Motor neuron (in vitro differentiated cells): Measurements from ENCODE around the gene UBAC2. TPM values are rescaled to one million over a fixed set of nuclear protein-coding genes. Genes with fewer than 3 reads are reported as not detected.

Experiments used
- ATAC-seq, 8 experiments: fragments of 200-7000 bp; cut with Tn5 transposase; replicated peaks in 6 of 8; 2 replicates each; pipeline ENCODE4 v1.8.0; 2021; ENCODE audit warnings: mild to moderate bottlenecking in 8 of 8, moderate library complexity in 8 of 8
- H3K27ac ChIP-seq, 2 donors: fragments of 250-450 bp; sonication (Bioruptor Pico); 2 replicates each; pipeline ENCODE4 v1.9.0; 2021; ENCODE audit warnings: antibody characterized with exemption in 2 of 2, mild to moderate bottlenecking in 2 of 2, moderate library complexity in 1 of 2
- H3K4me1 ChIP-seq, 2 donors: fragments of 250-450 bp; sonication (Bioruptor Pico); replicated peaks in 1 of 2; 2 replicates each; pipeline ENCODE4 v1.6.1; 2021; ENCODE audit warnings: antibody characterized with exemption in 2 of 2, mild to moderate bottlenecking in 2 of 2, moderate library complexity in 1 of 2
- H3K4me3 ChIP-seq, 5 donors: fragments of 250-450 bp; sonication (Bioruptor Pico); 2 replicates each; pipeline ENCODE4 v1.9.0; 2021; ENCODE audit warnings: antibody characterized with exemption in 5 of 5, mild to moderate bottlenecking in 5 of 5, moderate library complexity in 4 of 5
- WGBS, 10 experiments: fragments of 450-650 bp; shearing (Covaris generic); methylation state at CpG; one replicate each; pipeline ENCODE4 v1.0.0; 2022; 5-methylcytosine and 5-hydroxymethylcytosine counted together
- in situ Hi-C, 9 experiments: fragments of 400-800 bp; cut with MboI; loops; one replicate each; pipeline ENCODE4 v1.15.0; 2021; ENCODE audit warnings: low sequenced_read_pairs in 9 of 9, low pct_unique_long_range_greater_than_20kb in 2 of 9; ENCODE audit not compliant: unreplicated experiment in 9 of 9
- total RNA-seq, 8 experiments: library from RNA; unstranded; fragments of 300-600 nt; gene quantifications; 2 replicates each; pipeline versions ENCODE4 v1.2.3 to v1.2.4, GENCODE V29; 2022

The UBAC2 gene
- total RNA-seq, 8 experiments from 2014 or later, result 28.5 to 47.7 (median 34.9) TPM

- no peak for ATAC-seq
- in situ Hi-C loops, result no loop called here
- H3K27ac ChIP-seq, result no peak overlapping the region
- WGBS, 10 experiments, result 78 to 100% (median 89%) methylated on average over 1 of the region's 1 CpG; no CpG with 5 or more reads in 1 of the 10 experiments
- no peak overlapping the region for H3K4me3 ChIP-seq
- no peaks in the 10 kb centered on the region for H3K4me1 ChIP-seq
Measured at GRCh38 chr13:99301913-99302636, 101.4 kb downstream of the UBAC2 start.

DNA sequence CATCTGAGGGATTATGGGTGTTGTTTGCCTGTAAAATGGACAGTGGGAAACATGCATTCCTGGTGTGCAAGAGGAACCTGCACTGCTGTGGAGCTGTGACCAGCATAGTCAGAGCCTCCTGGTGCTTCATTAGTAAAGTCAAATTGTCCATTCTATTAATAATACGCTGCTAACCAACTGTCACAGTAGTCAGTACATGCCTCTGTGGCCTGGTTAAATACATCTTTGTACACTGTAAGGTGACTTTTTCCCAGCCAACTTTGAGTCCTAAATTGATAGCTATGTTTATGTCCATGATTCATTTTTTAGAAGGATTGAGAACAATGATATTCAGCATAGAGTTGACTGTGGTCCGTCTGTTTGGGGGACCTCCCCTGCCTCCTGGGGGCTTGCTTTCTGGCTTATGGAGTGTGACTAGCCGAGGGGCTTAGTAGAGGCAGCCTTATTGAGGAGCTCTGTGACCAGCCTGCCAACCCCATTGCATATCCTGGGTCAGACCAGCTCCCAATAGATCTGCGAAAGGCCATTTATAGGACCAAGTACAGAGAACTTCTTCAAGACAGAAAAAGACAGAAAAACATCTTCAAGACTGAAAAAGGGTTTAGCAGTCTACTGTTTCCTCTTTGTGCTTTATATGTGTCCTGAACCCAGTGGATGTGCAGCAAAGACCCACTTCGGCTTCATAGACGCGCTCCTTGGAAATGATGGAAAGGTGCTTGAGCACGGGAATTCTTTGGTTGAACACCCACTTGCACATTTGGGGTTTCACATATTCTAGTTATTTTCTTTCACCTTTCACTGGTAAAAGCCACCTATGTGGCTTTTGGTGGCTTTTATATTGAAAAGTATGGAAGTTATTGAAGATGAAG is 102.2 kb downstream of the UBAC2 start:
- in situ Hi-C loops, result no loop called here
- no peak for ATAC-seq
- 75 to 100% (median 96%) methylated on average over 1 to 7 of the region's 8 CpGs; no CpG with 5 or more reads in 2 of the 10 experiments for WGBS, 10 experiments
- Histone ChIP-seq H3K4me1 (no peaks in the 10 kb centered on the region), H3K27ac (no peak overlapping the region), H3K4me3 (no peak overlapping the region)

DNA sequence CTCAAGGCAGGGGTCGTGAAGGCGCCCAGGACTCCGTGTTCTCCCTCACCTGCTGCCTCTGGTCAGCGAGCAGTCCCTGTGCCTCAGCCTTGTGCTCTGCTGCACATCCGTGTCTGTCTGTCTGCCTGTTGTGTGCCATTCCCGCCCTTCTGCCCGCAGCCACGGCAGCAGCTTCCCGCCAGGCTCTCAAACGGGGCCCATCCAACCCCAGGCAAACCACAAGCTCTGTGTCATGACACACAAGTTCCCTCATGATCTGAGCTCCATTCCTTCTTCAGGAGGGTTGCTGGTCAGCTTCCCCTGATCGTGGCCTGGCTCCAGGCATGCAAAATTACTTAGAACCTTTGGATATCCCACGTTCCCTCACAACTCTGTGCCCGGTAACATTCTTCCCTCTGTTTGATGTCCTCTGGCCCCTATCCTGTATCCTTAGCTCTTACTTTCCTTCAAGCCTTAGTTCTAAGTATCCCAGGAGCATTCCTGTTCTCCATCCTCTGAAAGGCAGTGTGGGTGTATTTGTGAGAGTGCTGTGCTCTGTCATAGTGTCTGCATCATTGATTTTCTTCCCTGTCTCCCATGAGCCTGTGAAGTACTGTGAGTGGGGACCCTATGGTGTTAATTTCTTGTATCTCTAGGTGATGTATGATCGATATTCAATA is 103.3 kb downstream of the UBAC2 start:
- Histone ChIP-seq H3K4me3 (no peak overlapping the region), H3K4me1 (no peaks in the 10 kb centered on the region), H3K27ac (no peak overlapping the region)
- ATAC-seq, result no peak
- WGBS, 10 experiments, result 78 to 100% (median 91%) methylated on average over 2 to 13 of the region's 14 CpGs; no CpG with 5 or more reads in 1 of the 10 experiments
- in situ Hi-C loops, result no loop called here

DNA sequence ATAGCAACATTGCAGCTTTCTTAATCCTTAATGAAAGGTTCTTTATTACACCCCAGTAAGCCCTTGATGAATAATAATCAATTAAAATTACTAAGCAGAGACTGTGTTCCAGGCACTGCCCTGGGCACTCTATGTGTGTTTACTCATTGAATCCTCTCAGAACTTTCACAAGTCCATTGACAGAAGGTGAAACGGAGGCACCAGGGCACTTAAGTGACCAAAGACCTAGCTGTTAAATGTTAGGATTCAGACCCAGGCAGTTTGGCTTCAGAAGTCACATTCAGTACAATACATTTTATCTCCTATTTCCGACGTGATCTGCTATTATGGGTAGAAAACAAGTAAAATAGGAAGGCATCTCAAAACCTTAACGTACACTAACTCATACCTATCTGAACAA is 103.9 kb downstream of the UBAC2 start:
- Histone ChIP-seq H3K4me3 (no peak overlapping the region), H3K27ac (no peak overlapping the region), H3K4me1 (no peaks in the 10 kb centered on the region)
- in situ Hi-C loops, result no loop called here
- WGBS, 10 experiments, result 71 to 100% (median 90%) methylated on average over 2 to 4 of the region's 4 CpGs
- no peak for ATAC-seq

DNA sequence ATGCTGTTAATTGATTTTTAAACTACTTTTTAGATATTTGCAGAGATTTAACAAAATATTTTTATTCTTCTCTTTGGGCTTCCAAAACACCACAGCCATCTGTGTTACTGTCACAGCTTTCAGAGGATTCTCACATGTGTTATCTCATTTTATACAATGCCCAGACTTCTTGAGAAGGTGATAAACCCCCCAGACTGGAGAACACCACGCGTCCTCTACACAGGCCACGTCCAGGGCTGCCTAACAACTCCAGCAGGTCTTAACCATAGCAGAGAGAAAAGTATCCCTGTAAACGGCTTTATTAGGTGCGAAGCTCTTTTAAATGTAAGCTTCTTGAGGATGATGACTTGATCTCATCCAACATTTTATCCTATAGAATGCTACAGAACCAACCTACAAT is 104.5 kb downstream of the UBAC2 start:
- no peak overlapping the region for H3K4me3 ChIP-seq
- no peak for ATAC-seq
- WGBS, 10 experiments, result 76 to 100% (median 100%) methylated on average over 1 to 5 of the region's 5 CpGs; no CpG with 5 or more reads in 2 of the 10 experiments
- no peaks in the 10 kb centered on the region for H3K4me1 ChIP-seq
- no peak overlapping the region for H3K27ac ChIP-seq
- in situ Hi-C loops, result no loop called here

DNA sequence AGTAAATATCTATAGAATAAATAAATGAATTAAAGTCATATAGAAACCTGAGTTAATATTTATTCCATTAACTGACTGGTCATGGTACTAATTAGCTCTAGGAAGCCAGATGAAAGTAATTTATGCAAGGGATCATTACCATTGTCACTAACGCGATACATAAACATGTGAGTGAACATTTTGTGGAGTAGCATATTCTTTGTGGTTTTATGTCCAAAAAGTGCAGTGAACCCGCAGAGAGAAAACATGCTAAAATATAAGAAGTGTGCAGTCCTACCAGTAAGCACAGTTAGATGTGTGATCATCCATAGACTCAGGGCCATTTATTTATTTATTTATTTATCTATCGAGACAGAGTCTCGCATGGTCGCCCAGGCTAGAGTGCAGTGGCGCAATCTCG is 104.9 kb downstream of the UBAC2 start:
- Histone ChIP-seq H3K27ac (no peak overlapping the region), H3K4me3 (no peak overlapping the region), H3K4me1 (no peaks in the 10 kb centered on the region)
- in situ Hi-C loops, result no loop called here
- ATAC-seq, result no peak
- WGBS, 10 experiments, result 86 to 100% (median 100%) methylated on average over 1 to 8 of the region's 8 CpGs; no CpG with 5 or more reads in 4 of the 10 experiments

GRCh38 chr13:99307247-99307646 is 106.6 kb downstream of the UBAC2 start, which contains the start of gene GPR183:
Gene GPR183 (minus strand): TSS chr13:99307399. CDS start chr13:99296145, 11,254 bp downstream.
- H3K27ac ChIP-seq, result no peak within 1 kb of the TSS
- no peaks in the 10 kb centered on the region for H3K4me1 ChIP-seq
- in situ Hi-C loops, result no loop called here
- WGBS, 10 experiments, result 28 to 73% (median 55%) methylated on average over 2 to 4 of the region's 4 CpGs; no CpG with 5 or more reads in 3 of the 10 experiments
- no peak within 1 kb of the TSS for H3K4me3 ChIP-seq
- peak in 4 of 8 experiments; percentile 19 to 76 (median 58) for ATAC-seq

GRCh38 chr13:99307648-99308339 is 107.1 kb downstream of the UBAC2 start:
- 32 to 88% (median 71%) methylated on average over 1 to 6 of the region's 6 CpGs; no CpG with 5 or more reads in 2 of the 10 experiments for WGBS, 10 experiments
- Histone ChIP-seq H3K4me1 (no peaks in the 10 kb centered on the region), H3K4me3 (no peak overlapping the region), H3K27ac (no peak overlapping the region)
- peak in 6 of 8 experiments; percentile 34 to 79 (median 62) for ATAC-seq
- in situ Hi-C loops, result no loop called here

- in situ Hi-C loops, result no loop called here
- peak in 1 of 8 experiments; percentile 33 for ATAC-seq
- H3K4me3 ChIP-seq, result no peak overlapping the region
- H3K4me1 ChIP-seq, result peaks cover 0 to 6% of the 10 kb centered on the region in 2 donors
- 38 to 100% (median 85%) methylated on average over 1 to 3 of the region's 3 CpGs; no CpG with 5 or more reads in 2 of the 10 experiments for WGBS, 10 experiments
- no peak overlapping the region for H3K27ac ChIP-seq
Measured at GRCh38 chr13:99308471-99309087, 107.9 kb downstream of the UBAC2 start.

GRCh38 chr13:99310382-99311031 is 109.9 kb downstream of the UBAC2 start:
- in situ Hi-C loops, result no loop called here
- 53 to 100% (median 88%) methylated on average over 1 to 4 of the region's 4 CpGs for WGBS, 10 experiments
- no peak for ATAC-seq
- H3K27ac ChIP-seq, result no peak overlapping the region
- no peak overlapping the region for H3K4me3 ChIP-seq
- H3K4me1 ChIP-seq, result peaks cover 0 to 6% of the 10 kb centered on the region in 2 donors

DNA sequence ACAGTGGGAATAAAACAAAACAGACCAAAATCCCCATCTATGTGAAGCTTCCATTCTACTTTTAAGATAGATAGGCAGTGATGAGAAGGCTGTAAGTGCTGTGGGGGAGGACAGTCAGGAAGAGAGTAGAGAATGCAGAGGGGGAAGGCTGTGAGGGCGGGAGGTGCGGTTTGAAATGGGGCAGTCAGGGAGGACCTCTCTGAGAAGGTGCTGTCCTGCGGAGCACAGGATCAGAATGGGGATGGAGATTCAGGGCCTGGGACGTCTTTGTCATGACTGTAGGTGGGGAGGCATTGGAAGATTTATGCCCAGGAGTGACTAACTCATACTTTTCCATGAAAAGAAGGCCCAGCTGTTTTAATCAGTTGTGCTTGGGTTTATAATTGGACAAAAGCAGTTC is 110.5 kb downstream of the UBAC2 start:
- Histone ChIP-seq H3K4me3 (no peak overlapping the region), H3K27ac (no peak overlapping the region), H3K4me1 (peaks cover 0 to 6% of the 10 kb centered on the region in 2 donors)
- ATAC-seq, result peak in 1 of 8 experiments; percentile 19
- in situ Hi-C loops, result no loop called here
- WGBS, 10 experiments, result 50 to 70% (median 66%) methylated on average over 2 to 4 of the region's 4 CpGs; no CpG with 5 or more reads in 4 of the 10 experiments
